DMS53 treated with DMSO at 0.1 percent for 48 hours (cell line): ENCODE data around the gene C4orf50.
A peak's percentile ranks its signal among the peaks of the same experiment; 100 is the strongest.

ENCODE experiments used
- DNase-seq: peaks from one replicate; lab custom pipeline; 2025; ENCODE audit not compliant: unreplicated experiment; lab: John Stamatoyannopoulos, UW

Gene C4orf50

GRCh38 chr4:5973033-5973432 lies 45.2 kb downstream of the C4orf50 start:
- no peak for DNase-seq

- DNase-seq, result no peak
Measured at GRCh38 chr4:5972571-5972970, 45.7 kb downstream of the C4orf50 start.

- DNase-seq, result peak; percentile 54
Measured at GRCh38 chr4:5971078-5971450, 47.2 kb downstream of the C4orf50 start.

GRCh38 chr4:5970381-5971077 lies 47.7 kb downstream of the C4orf50 start:
- no peak for DNase-seq

GRCh38 chr4:5969777-5970176 lies 48.5 kb downstream of the C4orf50 start:
- no peak for DNase-seq

- DNase-seq, result no peak
Measured at GRCh38 chr4:5969336-5969735, 48.9 kb downstream of the C4orf50 start.

- no peak for DNase-seq
Measured at GRCh38 chr4:5968246-5968645, 50.0 kb downstream of the C4orf50 start.

- DNase-seq, result no peak
Measured at GRCh38 chr4:5967783-5968182, 50.4 kb downstream of the C4orf50 start.

GRCh38 chr4:5965225-5965624 lies 53.0 kb downstream of the C4orf50 start:
- no peak for DNase-seq

GRCh38 chr4:5964030-5964429 lies 54.2 kb downstream of the C4orf50 start:
- no peak for DNase-seq

GRCh38 chr4:5963611-5964010 lies 54.6 kb downstream of the C4orf50 start:
- DNase-seq, result no peak

- no peak for DNase-seq
Measured at GRCh38 chr4:5962416-5962815, 55.8 kb downstream of the C4orf50 start.

- DNase-seq, result no peak
Measured at GRCh38 chr4:5960252-5960880, 57.9 kb downstream of the C4orf50 start.

GRCh38 chr4:5959211-5959982 lies 58.8 kb downstream of the C4orf50 start:
- no peak for DNase-seq

GRCh38 chr4:5958199-5958735 lies 60.0 kb downstream of the C4orf50 start:
- DNase-seq, result no peak

GRCh38 chr4:5957076-5957475 lies 61.2 kb downstream of the C4orf50 start:
- no peak for DNase-seq

GRCh38 chr4:5956285-5957021 lies 61.8 kb downstream of the C4orf50 start:
- DNase-seq, result peak; percentile 96

GRCh38 chr4:5955856-5956255 lies 62.4 kb downstream of the C4orf50 start:
- DNase-seq, result peak; percentile 74

GRCh38 chr4:5955201-5955821 lies 62.9 kb downstream of the C4orf50 start:
- peak; percentile 94 for DNase-seq

- no peak for DNase-seq
Measured at GRCh38 chr4:5954056-5954760, 64.0 kb downstream of the C4orf50 start.
